KBM-7 (cell line): ENCODE data around the gene IRX5.
A peak's percentile ranks its signal among the peaks of the same experiment; 100 is the strongest.

Experiments used
- DNase-seq: peaks from one replicate; pipeline ENCODE4 v3.0.0-alpha.2; 2015
- in situ Hi-C: fragments of 300-500 bp; cut with MboI; formaldehyde crosslinking; loops from 2 replicates; pipeline ENCODE4 v1.14.3; 2020; ENCODE audit warnings: low sequenced_read_pairs, low pct_unique_long_range_greater_than_20kb, mixed read lengths

The IRX5 gene

GRCh38 chr16:54930005-54930868 is at the start of gene IRX5:
IRX5 (plus strand) TSS chr16:54930865; CDS start chr16:54931199, 334 bp downstream.
- peak; percentile 95 for DNase-seq
- in situ Hi-C loops = loop anchor here (25.0 kb wide), 1 partner anchor 993 kb away; no protein-coding TSS in a partner anchor

- no peak for DNase-seq
- in situ Hi-C loops = no loop called here
Measured at GRCh38 chr16:54882556-54882955, 48.1 kb upstream of the IRX5 start.

- no peak for DNase-seq
- in situ Hi-C loops = no loop called here
Measured at GRCh38 chr16:54883358-54883757, 47.3 kb upstream of the IRX5 start.

DNA sequence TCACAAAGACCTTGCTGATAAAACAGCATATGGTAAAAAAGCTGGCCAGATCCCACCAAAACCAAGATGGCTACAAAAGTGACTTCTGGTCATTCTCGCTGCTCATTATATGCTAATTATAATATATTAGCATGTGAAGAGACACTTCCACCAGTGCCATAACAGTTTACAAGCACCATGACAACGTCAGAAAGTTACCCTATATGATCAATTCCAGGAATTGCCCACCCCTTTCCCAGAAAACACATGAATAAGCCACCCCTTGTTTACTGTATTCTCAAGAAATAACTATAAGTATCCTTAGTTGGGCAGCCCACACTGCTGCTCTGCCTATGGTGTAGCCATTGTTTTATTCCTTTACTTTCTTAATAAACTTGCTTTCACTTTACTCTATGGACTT is 44.6 kb upstream of the IRX5 start:
- in situ Hi-C loops = no loop called here
- no peak for DNase-seq

GRCh38 chr16:54890381-54890780 is 40.3 kb upstream of the IRX5 start:
- in situ Hi-C loops = no loop called here
- DNase-seq = no peak

DNA sequence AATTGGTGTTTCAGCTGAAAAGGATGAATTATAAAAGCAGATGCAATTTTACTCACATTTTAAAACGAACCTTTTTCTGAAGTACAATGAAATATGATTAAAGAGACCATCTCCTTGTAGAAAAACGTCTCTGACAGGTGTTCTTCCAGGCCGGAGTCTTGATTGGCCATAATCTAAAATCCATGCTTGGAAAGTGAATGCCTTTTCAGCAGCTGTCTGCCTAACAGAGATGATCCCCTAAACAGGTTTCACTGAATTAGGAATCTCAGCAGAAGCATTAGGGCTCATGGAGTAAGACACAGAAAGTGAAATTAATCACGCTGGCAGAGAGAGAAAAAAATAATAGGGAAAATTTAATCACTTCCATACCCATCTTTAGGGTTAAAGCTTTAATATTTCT is 39.3 kb upstream of the IRX5 start:
- no peak for DNase-seq
- in situ Hi-C loops = no loop called here

- in situ Hi-C loops = no loop called here
- no peak for DNase-seq
Measured at GRCh38 chr16:54892981-54893380, 37.7 kb upstream of the IRX5 start.

DNA sequence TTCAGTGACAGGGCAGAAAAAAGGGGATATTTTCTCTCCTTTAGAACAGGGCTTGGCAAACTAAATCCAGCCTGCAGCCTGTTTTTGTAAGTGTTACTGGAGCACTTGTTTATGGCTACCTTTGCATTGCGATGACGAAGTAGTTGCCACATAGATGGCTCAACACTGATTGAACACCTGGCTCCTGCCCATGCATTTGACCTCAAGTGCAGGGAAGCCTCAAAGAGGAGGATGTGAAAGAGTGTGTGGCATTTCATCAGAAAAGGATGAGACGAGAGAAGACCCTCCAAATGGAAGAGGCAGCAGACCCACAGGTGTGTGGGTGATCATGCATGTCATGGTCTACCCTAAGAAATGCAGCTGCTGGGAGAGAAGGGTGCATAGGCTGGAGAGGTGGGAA is 32.7 kb upstream of the IRX5 start:
- in situ Hi-C loops = no loop called here
- no peak for DNase-seq

DNA sequence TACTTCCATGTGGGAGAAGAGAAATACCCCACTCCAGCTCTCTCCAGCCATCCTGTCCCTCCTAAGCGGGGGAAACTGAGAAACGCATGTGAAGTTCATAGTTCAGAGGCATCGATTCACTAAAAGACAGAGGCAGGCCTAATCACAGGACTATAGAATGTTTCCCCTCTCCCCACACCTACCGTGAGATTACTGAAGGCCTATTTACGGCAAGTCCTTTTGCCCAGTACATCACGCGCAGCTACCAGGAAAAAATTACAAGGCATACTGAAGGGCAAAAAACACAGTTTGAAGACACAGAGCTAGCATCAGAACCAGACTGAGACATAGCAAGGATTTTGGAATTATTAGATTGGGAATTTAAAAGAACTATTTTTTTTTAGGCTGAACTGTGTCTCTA is 29.1 kb upstream of the IRX5 start:
- in situ Hi-C loops = no loop called here

GRCh38 chr16:54903047-54903446 is 27.6 kb upstream of the IRX5 start:
- in situ Hi-C loops = no loop called here
- DNase-seq = no peak

More for the DNA sequence above, 29.1 kb upstream of the IRX5 start:
- DNase-seq = no peak

GRCh38 chr16:54911079-54911478 is 19.6 kb upstream of the IRX5 start:
- in situ Hi-C loops = no loop called here

GRCh38 chr16:54912720-54913119 is 17.9 kb upstream of the IRX5 start:
- in situ Hi-C loops = no loop called here
- DNase-seq = no peak

More at GRCh38 chr16:54911079-54911478, 19.6 kb upstream of the IRX5 start:
- no peak for DNase-seq

- in situ Hi-C loops = no loop called here
- DNase-seq = peak; percentile 12
Measured at GRCh38 chr16:54921206-54921824, 9.3 kb upstream of the IRX5 start.

DNA sequence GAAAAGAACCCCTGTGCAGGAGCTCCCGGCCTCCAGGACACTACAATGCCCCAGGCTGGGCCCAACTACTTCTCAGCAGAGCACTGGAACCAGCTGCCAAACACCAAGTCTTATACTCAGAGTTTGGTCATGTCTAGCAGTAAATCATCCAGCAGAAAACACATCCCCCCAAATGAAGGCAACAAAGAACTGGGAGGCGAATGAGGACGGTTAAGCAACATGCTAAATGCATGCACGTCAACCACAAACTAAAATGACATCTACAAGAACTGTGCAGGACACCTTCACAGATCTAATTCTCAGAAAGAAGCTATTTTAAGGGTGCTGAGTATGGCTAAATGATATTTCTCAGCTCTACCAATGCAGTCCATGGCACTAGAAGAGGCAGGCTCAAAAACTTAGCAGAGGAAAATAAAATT is 7.6 kb upstream of the IRX5 start:
- in situ Hi-C loops = no loop called here
- DNase-seq = peak; percentile 85

GRCh38 chr16:54923988-54924387 is 6.7 kb upstream of the IRX5 start:
- DNase-seq = no peak
- in situ Hi-C loops = no loop called here

DNA sequence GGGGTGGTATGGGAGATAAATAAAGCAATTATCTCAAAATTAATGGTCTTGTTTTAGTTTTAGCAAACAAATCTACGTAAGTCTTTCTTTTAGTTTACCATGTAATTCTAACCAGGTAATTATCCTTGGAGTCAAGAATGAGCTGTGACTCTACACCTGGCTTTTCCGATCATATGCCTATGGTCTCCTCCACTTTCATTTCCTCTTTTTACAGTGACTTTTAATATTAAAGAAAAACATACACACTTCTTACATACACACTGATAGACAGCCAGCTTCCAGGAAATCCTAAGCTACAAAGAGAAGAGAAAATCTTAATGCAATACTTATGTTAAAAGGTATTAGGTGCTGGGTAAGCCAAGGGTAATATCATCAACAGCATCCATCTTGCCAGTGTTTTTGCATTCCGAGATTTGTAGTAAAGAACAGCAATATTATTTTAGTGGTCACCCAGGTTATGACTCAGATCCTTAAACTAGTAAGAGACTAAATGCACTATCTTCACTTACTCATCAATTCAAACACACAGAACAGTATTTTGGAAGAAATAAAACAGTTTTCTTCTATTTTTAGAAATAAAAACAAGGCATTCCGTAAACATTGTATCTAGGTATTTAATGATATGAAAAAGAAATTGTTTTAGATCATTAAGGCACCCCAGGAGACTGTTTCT is 4.4 kb upstream of the IRX5 start:
- DNase-seq = peak; percentile 22
- in situ Hi-C loops = loop anchor here (25.0 kb wide), 1 partner anchor 989 kb away; no protein-coding TSS in a partner anchor

DNA sequence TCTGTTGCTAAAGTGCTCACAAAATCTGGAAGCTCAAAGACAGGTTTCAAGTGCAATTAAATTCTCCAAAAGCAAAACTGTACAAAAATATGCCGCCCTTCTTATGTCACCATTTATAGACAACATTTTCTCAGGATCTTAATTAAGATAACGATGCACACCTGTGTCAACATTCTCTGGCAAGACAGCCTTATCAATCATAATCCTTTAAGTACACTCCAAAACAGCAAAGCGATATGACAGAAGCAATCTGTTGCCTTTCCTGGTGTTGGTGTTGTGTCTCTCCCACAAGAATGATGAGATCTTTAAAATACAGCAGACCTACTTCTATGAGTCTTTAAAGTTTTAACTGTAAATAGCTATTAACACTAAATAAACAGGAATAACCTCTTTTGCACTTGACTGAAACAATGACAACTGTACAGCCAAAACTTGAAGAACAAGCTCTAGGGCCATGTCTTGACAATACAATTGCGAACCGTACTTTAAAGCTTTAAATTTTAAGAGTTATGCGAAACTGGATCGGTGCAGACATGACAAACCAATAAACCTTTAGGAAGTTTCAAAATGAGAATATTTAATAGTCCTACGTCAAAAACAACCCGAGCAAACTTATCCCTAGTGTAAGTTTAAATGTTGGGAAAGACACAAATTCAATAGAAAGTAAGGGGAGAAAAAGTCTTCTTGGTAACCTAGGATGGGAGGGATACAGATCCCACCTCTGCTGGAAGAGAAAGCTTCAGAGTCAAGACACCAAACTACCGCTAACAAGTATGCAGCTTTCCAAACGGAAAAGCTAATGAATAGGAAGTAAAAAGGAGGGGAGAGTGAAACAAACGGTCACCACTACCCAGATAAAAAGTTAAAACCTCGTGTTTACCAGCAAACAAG is 3.3 kb upstream of the IRX5 start:
- in situ Hi-C loops = loop anchor here (25.0 kb wide), 1 partner anchor 990 kb away; no protein-coding TSS in a partner anchor
- peak; percentile 36 for DNase-seq

- peak; percentile 59 for DNase-seq
- in situ Hi-C loops = loop anchor here (25.0 kb wide), 1 partner anchor 991 kb away; no protein-coding TSS in a partner anchor
Measured at GRCh38 chr16:54928016-54928356, 2.7 kb upstream of the IRX5 start.
